ENCODE data around the gene MRTFA.
"Not testable (repeated sequence)": the region's sequence is repeated elsewhere in the genome, so short reads cannot be mapped to it uniquely, and the experiment has no call there.

Gene MRTFA

GRCh38 chr22:40383905-40384304 lies 252.6 kb downstream of the MRTFA start:
- no peak for DNase-seq

DNA sequence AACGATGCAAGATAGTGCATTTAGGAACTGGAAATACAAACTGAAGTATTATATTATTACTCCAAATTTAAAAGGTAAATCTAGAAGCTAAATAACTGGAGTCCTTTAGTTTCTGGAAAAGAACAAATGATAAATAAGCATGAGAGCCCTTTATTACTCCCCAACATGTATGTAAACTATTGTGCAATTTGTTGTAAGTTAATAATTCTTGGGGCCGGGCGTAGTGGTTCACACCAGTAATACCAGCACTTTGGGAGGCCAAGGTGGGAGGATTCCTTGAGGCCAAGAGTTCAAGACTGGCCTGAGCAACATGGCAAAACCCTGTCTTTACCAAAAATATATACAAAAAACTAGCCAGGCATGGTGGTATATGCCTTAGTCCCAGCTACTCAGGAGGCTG lies 255.1 kb downstream of the MRTFA start:
- no peak for DNase-seq

DNA sequence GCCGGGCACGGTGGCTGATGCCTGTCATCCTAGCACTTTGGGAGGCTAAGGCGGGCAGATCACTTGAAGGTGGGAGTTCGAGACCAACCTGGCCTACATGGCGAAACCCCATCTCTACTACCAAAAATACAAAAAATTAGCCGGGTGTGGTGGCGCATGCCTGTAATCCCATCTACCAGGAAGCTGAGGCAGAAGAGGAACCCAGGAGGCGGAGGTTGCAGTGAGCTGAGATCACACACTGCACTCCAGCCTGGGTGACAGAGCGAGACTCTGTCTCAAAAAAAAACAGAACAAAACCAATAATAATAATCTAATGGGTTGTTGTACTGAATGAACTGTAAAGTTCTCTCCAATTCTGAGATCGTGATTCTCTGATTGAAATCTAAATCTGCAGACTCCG lies 258.1 kb downstream of the MRTFA start:
- not testable (repeated sequence) for DNase-seq

DNA sequence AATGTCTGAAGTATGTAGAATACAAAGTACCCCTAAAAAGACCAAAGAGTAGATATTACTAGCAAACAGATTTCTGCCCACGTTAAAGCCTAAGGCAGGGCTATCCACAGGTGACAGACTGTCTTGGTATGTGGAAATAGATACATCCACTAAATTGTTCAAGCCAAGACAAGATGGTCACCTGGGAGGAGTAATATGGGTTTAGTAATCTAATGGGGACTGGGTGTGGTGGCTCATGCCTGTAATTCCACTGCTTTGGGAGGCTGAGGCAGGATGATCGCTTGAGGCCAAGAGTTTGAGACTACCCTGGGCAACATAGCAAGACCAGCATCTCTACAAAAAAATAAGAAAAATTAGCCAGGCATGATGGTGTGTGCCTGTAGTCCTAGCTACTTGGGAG lies 258.6 kb downstream of the MRTFA start:
- DNase-seq: no peak

- no peak for DNase-seq
These were observed 260.4 kb downstream of the MRTFA start for GRCh38 chr22:40376149-40376548.

DNA sequence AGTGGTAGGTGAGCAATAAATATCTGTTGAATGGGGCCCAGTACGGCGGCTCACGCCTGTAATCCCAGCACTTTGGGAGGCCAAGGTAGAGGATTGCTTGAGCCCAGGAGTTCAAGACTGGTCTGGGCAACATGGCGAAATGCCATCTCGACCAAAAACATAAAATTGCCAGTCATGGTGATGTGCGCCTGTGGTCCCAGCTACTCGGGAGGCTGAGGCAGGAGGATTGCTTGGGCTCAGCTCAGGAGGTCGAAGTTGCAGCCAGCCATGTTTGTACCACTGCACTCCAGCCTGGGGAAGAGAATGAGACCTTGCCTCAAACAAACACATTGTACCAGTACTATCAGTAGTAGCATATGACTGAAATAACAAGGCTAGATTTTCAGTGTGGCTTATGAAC lies 262.0 kb downstream of the MRTFA start:
- no peak for DNase-seq

- no peak for DNase-seq
These were observed 267.7 kb downstream of the MRTFA start for GRCh38 chr22:40368836-40369235.

DNA sequence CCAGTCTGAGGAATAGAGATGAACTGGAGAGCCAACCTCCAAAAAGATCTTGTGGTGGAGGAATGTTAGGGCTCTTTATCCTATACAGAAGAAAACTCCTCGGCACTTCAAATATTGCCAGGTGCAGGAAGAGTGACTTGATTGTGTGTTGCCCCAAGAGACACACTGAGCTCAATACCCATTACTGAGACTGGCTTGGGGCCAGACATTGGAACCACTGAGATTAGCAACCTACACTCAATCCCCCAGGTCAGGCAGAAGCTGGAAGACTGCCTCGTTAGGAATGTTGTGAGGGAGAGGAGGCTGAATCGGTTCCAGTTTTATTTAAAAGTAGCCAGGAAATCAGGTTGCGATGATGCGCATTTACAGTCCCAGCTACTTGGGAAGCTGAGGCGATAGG lies 268.5 kb downstream of the MRTFA start:
- no peak for DNase-seq

DNA sequence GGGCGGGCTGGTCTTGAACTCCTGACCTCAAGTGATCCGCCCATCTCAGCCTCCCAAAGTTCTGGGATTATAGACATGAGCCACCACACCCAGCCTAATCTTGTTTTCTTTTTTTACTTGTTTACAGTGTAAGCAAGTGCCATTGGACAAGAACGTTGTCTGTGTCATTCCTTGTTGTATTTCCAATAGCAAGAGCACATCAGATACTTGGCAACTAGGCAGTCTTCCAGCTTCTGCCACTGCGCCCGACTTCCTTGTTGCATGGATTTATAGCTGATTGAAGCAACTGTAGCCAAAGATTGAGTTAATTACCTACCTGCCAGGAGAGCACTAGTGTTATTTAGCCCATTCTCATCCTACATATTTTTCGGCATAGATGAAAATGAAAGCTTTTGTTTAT lies 269.2 kb downstream of the MRTFA start:
- DNase-seq: no peak

GRCh38 chr22:40366068-40366467 lies 270.5 kb downstream of the MRTFA start:
- no peak for DNase-seq

DNA sequence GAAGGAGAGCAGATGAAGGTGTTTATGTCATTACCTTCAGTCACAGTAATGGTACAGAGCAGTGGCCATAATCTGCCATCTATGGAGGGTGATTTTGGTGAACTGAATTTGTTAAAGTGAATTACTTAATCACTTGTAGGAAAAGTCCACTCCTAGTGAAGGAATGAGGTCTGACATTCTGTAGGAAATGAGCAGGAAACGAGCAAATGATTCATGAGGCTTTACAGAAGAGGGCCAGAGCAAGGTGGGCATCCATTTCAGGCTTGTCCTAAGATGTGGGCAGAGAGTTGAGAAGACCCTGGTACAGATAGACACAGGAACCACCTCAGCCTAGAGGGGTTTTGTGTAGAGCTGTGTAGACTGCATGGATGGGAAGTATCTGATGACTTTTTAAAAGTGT lies 272.1 kb downstream of the MRTFA start:
- no peak for DNase-seq

DNA sequence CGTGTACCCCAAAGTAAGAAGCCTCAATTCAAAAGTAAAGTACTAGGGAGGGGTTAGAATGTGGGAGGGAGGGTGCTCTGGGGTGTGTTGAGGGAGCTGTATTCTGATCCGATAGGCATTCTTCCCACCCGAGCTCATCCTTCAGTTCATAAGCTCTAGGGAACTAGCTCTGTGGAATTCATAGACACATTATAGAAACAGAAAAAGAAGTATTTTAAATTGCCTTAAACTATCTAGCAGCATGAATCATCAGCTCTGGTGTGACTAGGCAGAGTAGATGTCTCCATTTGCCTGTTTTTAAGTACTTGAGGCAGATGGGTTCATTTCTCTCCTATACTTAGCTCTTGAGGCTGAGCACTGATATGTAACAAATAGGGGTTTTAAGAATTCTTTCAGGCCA lies 273.5 kb downstream of the MRTFA start:
- no peak for DNase-seq

GRCh38 chr22:40361100-40361499 lies 275.4 kb downstream of the MRTFA start:
- DNase-seq: no peak

All from CD4-positive, alpha-beta T cell treated with Interleukin-1 beta for 1 hour (primary cell).